ENCODE data around the gene CBLB.
A peak's percentile ranks its signal among the peaks of the same experiment; 100 is the strongest.

CBLB gene

GRCh38 chr3:105829229-105829628 lies 39.6 kb downstream of the CBLB start:
- Histone ChIP-seq H3K27ac (ENCODE audit: poor library complexity, severe bottlenecking) (no peak overlapping the region), H3K36me3 (ENCODE audit: low read depth) (no peaks in the 10 kb centered on the region), H3K4me3 (ENCODE audit: severe bottlenecking) (no peak overlapping the region), H3K9me3 (ENCODE audit: severe bottlenecking) (no peaks in the 10 kb centered on the region), H3K4me1 (ENCODE audit: insufficient read depth, poor library complexity, severe bottlenecking) (peaks cover 3% of the 10 kb centered on the region), H3K27me3 (ENCODE audit: insufficient read depth, poor library complexity, severe bottlenecking) (no peaks in the 10 kb centered on the region)
- DNase-seq (ENCODE audit: low spot score), result no peak
- no peak for ATAC-seq (ENCODE audit: low read depth)
- TF ChIP-seq CTCF (IDR thresholded peaks at IDR 0.05; ENCODE audit: poor library complexity, severe bottlenecking), result no peak

- no peak for ATAC-seq (ENCODE audit: low read depth)
- H3K27ac ChIP-seq (ENCODE audit: poor library complexity, severe bottlenecking), result no peak overlapping the region
- H3K4me1 ChIP-seq (ENCODE audit: insufficient read depth, poor library complexity, severe bottlenecking), result peaks cover 9% of the 10 kb centered on the region
- H3K36me3 ChIP-seq (ENCODE audit: low read depth), result no peaks in the 10 kb centered on the region
- H3K4me3 ChIP-seq (ENCODE audit: severe bottlenecking), result no peak overlapping the region
- H3K9me3 ChIP-seq (ENCODE audit: severe bottlenecking), result no peaks in the 10 kb centered on the region
- H3K27me3 ChIP-seq (ENCODE audit: insufficient read depth, poor library complexity, severe bottlenecking), result no peaks in the 10 kb centered on the region
- TF ChIP-seq CTCF (IDR thresholded peaks at IDR 0.05; ENCODE audit: poor library complexity, severe bottlenecking), result no peak
- no peak for DNase-seq (ENCODE audit: low spot score)
Observed at GRCh38 chr3:105828703-105829102, 40.1 kb downstream of the CBLB start.

- Histone ChIP-seq H3K9me3 (ENCODE audit: severe bottlenecking) (no peaks in the 10 kb centered on the region), H3K27ac (ENCODE audit: poor library complexity, severe bottlenecking) (no peak overlapping the region), H3K4me3 (ENCODE audit: severe bottlenecking) (no peak overlapping the region), H3K36me3 (ENCODE audit: low read depth) (no peaks in the 10 kb centered on the region; the same call in 1 of the 2 replicates), H3K4me1 (ENCODE audit: insufficient read depth, poor library complexity, severe bottlenecking) (peaks cover 16% of the 10 kb centered on the region), H3K27me3 (ENCODE audit: insufficient read depth, poor library complexity, severe bottlenecking) (no peaks in the 10 kb centered on the region)
- peak; percentile 22 for TF ChIP-seq CTCF (IDR thresholded peaks at IDR 0.05; ENCODE audit: poor library complexity, severe bottlenecking)
- ATAC-seq (ENCODE audit: low read depth), result peak; percentile 53; the same call in 1 of the 3 replicates
- DNase-seq (ENCODE audit: low spot score), result no peak
Observed at GRCh38 chr3:105827959-105828358, 40.9 kb downstream of the CBLB start.

- ATAC-seq (ENCODE audit: low read depth), result no peak
Observed at GRCh38 chr3:105826778-105827634, 41.8 kb downstream of the CBLB start.

More at GRCh38 chr3:105826778-105827634, 41.8 kb downstream of the CBLB start:
- Histone ChIP-seq H3K27me3 (ENCODE audit: insufficient read depth, poor library complexity, severe bottlenecking) (no peaks in the 10 kb centered on the region), H3K9me3 (ENCODE audit: severe bottlenecking) (no peaks in the 10 kb centered on the region), H3K27ac (ENCODE audit: poor library complexity, severe bottlenecking) (no peak overlapping the region), H3K4me3 (ENCODE audit: severe bottlenecking) (no peak overlapping the region), H3K36me3 (ENCODE audit: low read depth) (no peaks in the 10 kb centered on the region; the same call in 1 of the 2 replicates), H3K4me1 (ENCODE audit: insufficient read depth, poor library complexity, severe bottlenecking) (peaks cover 16% of the 10 kb centered on the region)
- DNase-seq (ENCODE audit: low spot score), result no peak
- TF ChIP-seq CTCF (IDR thresholded peaks at IDR 0.05; ENCODE audit: poor library complexity, severe bottlenecking), result no peak

Measured in RWPE2 (cell line).